ENCODE measurements around the gene PLCD1.
"Not testable (repeated sequence)": the region's sequence is repeated elsewhere in the genome, so short reads cannot be mapped to it uniquely, and the experiment has no call there.

Gene PLCD1

DNA sequence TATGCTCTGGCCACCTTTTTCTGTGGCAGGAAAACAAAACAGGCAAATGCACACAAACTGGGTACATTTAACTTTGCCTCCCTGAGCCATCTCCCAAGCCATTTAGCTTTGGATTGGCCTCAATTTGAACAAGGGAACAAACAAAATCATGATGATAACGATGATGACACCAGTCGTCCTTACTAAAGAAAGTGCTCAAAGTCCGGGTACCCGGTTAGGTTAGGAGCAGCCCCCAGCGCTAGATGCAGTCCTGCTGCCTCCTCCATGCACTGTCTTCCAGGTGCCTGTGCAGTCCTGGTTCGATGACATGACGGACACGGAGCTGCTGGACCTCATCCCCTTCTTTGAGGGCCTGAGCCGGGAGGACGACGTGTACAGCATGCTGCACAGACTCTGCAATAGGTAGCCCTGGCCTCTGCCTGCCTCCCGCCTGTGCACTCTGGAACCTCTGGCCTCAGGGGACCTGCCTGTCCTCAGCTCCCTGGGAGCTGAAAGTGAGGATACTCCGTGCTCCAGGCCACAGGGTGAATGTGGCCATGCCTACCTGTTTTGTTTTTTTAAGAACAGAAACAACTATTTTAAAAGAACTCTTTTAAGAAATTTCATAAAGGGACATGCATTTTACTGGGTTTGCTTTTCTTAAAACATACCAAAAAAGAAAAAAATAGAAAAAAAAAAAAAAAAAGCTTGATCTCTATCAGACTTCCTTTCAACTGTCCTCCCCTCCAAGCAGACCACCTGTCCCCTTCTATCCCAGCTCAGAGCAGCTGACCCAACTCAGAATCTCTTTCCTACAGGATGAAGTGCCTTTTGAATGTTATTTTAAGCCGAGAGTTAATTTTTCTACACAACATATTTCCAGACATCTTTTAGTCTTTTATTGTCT lies 48.7 kb downstream of the PLCD1 start:
- no peak overlapping the region for H3K4me3 ChIP-seq (ENCODE audit: low read depth, low read length)
- POLR2A ChIA-PET: no interaction called here
- CTCF ChIA-PET: interaction anchor here (0.8 to 9.8 kb wide), 4 partner anchors 10 to 17 kb away, joined by 3 to 145 read pairs (median 10); no protein-coding TSS in a partner anchor
- TF ChIP-seq, protein P1, sequence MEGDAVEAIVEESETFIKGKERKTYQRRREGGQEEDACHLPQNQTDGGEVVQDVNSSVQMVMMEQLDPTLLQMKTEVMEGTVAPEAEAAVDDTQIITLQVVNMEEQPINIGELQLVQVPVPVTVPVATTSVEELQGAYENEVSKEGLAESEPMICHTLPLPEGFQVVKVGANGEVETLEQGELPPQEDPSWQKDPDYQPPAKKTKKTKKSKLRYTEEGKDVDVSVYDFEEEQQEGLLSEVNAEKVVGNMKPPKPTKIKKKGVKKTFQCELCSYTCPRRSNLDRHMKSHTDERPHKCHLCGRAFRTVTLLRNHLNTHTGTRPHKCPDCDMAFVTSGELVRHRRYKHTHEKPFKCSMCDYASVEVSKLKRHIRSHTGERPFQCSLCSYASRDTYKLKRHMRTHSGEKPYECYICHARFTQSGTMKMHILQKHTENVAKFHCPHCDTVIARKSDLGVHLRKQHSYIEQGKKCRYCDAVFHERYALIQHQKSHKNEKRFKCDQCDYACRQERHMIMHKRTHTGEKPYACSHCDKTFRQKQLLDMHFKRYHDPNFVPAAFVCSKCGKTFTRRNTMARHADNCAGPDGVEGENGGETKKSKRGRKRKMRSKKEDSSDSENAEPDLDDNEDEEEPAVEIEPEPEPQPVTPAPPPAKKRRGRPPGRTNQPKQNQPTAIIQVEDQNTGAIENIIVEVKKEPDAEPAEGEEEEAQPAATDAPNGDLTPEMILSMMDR (IDR thresholded peaks at IDR 0.05; ENCODE audit: insufficient read depth, low read length, missing control alignments): no peak
- DNase-seq (ENCODE audit: low read depth, low spot score): no peak

GRCh38 chr3:37979541-37980461 lies 49.6 kb downstream of the PLCD1 start:
- no peak overlapping the region for H3K4me3 ChIP-seq (ENCODE audit: low read depth, low read length)
- TF ChIP-seq, protein P1 (IDR thresholded peaks at IDR 0.05; ENCODE audit: insufficient read depth, low read length, missing control alignments): no peak
- ChIA-PET CTCF (interaction anchor here (0.7 to 9.8 kb wide), 6 partner anchors 9 to 24 kb away, joined by 3 to 145 read pairs (median 9); no protein-coding TSS in a partner anchor), POLR2A (no interaction called here)
- DNase-seq (ENCODE audit: low read depth, low spot score): no peak

DNA sequence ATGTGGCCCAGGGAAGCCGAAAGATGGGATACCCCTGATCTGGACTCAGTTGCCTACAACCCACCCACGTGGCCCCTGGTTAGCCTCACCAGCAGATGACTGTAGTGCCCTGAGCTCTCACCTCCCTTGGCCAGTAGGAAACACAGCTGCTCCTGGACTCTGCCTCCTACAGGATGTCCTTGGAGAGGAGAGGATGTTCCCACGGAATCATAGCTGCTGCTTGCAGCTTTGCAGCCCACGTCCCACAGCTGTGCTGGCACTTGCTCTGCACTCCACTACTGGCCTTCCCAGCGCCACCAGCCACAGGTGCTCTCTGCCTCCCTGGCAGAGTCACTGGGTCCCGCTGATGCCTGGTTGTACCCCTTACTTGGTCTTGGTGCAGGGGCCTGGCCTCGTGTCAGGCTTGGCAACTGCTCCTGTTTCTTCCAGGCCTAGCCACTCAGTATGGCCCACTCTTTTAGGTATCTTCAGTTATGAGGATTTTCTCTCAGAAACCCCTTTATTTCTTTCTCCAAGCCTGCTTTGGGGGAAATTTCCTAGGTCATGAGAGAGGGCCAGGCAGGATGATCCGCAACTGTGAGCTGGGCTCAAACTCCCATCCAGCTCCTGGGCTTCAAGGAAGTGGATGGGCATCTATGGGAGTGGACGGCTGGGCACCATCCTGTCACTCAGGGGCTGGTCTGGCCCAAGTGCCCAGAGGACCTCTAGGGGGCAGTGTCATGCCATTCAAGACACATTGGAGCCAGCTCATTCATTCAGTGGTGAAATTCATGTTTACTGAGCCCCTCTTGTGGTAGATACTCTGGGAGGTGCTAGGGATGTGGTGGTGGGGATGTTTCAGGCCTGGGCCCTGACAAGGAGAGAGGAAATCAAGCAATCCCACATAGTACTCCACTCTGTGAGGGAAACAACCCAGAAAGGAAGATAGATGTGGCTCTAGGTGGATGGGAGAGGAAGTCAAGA lies 55.0 kb downstream of the PLCD1 start:
- no peak for DNase-seq (ENCODE audit: low read depth, low spot score)
- ChIA-PET POLR2A (no interaction called here), CTCF (interaction anchor here (0.6 to 9.8 kb wide), 34 partner anchors 8 to 506 kb away, joined by 3 to 145 read pairs (median 4); partner anchors contain the start of genes VILL and XYLB)
- TF ChIP-seq, protein P1 (IDR thresholded peaks at IDR 0.05; ENCODE audit: insufficient read depth, low read length, missing control alignments): peak; percentile 84
- no peak overlapping the region for H3K4me3 ChIP-seq (ENCODE audit: low read depth, low read length)

- H3K4me3 ChIP-seq (ENCODE audit: low read depth, low read length): no peak overlapping the region
- ChIA-PET CTCF (interaction anchor here (0.8 to 9.8 kb wide), 23 partner anchors 9 to 373 kb away, joined by 3 to 145 read pairs (median 5); partner anchors contain the start of genes VILL and XYLB), POLR2A (no interaction called here)
- TF ChIP-seq, protein P1 (IDR thresholded peaks at IDR 0.05; ENCODE audit: insufficient read depth, low read length, missing control alignments): no peak
- DNase-seq (ENCODE audit: low read depth, low spot score): no peak
Observed at GRCh38 chr3:37973246-37974054, 56.0 kb downstream of the PLCD1 start.

- POLR2A ChIA-PET; DNase-seq (ENCODE audit: low read depth, low spot score); H3K4me3 ChIP-seq (ENCODE audit: low read depth, low read length): not testable (repeated sequence)
- CTCF ChIA-PET: interaction anchor here (1.0 to 9.8 kb wide), 4 partner anchors 8 to 25 kb away, joined by 3 to 145 read pairs (median 10); no protein-coding TSS in a partner anchor
Observed at GRCh38 chr3:37972056-37972455, 57.4 kb downstream of the PLCD1 start.
